GM18498 (cell line): ENCODE data around the gene NLRP3.
A peak's percentile ranks its signal among the peaks of the same experiment; 100 is the strongest.

Source experiments
- ATAC-seq: cut with Tn5 transposase; IDR thresholded peaks from one replicate; pipeline ENCODE4 v1.9.1; 2021; ENCODE audit warnings: mild to moderate bottlenecking, moderate library complexity; ENCODE audit not compliant: unreplicated experiment

NLRP3 gene

GRCh38 chr1:247435759-247436147 is 19.8 kb downstream of the NLRP3 start:
- no peak for ATAC-seq

- ATAC-seq: no peak
Observed at GRCh38 chr1:247437551-247438505, 21.9 kb downstream of the NLRP3 start.

- ATAC-seq: peak; percentile 98
Observed at GRCh38 chr1:247440001-247440620, 24.1 kb downstream of the NLRP3 start.

GRCh38 chr1:247441606-247442005 is 25.6 kb downstream of the NLRP3 start:
- ATAC-seq: no peak

DNA sequence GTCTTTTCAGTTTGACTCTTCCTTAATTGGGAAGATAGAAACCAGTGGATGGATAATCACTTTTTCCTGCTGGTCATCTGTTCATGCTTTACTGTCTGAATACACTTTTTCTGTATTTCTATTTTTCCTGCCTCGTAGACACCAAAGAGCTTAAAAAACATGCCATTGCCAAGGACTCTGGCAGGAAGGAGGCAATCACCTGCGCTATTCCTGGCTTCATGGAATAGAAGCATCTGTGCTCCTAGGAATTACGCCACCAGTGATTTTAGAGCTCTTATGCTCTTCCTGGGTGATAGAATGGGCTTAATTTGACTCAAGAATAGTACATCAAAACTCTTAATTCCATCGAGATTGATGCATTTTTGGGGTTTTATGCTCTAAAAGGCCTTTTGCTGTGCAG is 26.2 kb downstream of the NLRP3 start:
- no peak for ATAC-seq

GRCh38 chr1:247443641-247444040 is 27.7 kb downstream of the NLRP3 start:
- no peak for ATAC-seq

DNA sequence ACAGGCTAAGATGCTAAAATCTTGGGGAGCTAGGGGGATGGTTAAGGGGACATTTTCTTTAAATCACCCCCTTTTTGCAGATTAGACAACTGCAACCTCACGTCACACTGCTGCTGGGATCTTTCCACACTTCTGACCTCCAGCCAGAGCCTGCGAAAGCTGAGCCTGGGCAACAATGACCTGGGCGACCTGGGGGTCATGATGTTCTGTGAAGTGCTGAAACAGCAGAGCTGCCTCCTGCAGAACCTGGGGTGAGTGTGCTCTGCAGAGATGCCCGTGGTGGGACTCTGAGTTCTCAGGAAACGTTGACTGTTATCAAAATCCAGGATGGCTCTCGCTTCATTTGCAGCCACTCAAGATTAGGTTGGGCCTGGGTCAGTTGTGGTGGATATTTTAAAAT is 28.6 kb downstream of the NLRP3 start:
- no peak for ATAC-seq

GRCh38 chr1:247445526-247446356 is 29.8 kb downstream of the NLRP3 start:
- no peak for ATAC-seq

DNA sequence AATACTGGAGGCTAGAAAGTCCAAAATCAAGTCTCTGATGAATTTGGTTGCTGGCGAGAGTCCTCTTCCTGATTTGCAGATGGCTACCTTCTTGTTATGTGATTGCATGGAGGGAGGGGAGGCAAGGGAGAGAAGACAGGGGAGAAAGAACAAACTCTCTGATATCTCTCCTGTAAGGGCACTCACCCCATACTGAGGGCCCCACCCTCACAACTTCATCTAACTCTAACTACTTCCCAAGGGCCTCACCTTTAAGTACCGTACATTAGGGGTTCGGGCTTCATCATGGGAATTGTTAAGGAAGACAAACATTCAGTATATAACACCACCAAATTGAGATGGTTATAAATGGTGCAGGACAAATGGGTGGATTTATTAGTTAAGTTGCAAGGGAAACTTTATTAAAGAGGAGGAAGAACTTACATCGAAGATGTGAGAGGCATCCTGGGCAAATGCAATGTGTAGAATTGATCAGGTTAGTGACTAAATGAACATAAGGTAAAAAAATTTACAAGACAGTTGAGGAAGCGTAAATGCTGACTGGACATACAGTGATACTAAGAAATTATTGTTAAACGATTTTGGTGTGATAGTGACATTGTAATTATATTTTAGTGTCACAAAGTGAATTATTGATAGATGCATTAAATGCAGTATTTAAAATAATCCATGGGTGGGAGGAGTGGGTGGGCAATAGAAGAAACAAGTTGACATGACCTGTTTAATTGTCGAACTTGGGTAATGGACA is 31.4 kb downstream of the NLRP3 start:
- ATAC-seq: no peak

GRCh38 chr1:247448107-247448791 is 32.3 kb downstream of the NLRP3 start:
- peak; percentile 46 for ATAC-seq

DNA sequence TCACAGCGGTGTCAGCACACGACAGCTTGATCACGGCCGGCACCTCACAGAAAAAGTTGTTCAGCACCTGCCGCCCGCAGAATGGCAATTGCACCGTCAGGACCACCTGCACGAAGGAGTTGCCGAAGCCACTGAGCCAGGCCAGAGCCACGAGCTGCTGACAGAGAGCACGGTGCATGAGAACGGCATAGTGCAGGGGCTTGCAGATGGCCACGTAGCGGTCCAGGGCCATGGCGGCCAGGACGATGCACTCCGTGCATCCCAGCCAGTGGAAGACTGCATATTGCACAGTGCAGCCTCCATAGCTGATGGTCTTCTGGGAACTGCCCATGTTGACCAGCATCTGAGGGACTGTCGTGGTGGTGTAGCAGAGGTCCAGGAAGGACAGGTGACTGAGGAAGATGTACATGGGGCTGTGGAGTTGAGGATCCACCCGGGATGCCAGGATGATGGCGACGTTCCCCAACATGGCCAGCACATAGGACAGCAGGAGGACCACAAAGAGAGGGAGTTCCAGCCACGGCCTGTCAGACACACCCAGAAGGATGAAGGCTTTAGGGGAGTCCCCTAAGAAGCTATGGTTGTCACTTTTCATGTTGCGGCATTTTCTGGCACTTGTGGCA is 35.5 kb downstream of the NLRP3 start:
- no peak for ATAC-seq

- no peak for ATAC-seq
Observed at GRCh38 chr1:247452447-247453039, 36.6 kb downstream of the NLRP3 start.

DNA sequence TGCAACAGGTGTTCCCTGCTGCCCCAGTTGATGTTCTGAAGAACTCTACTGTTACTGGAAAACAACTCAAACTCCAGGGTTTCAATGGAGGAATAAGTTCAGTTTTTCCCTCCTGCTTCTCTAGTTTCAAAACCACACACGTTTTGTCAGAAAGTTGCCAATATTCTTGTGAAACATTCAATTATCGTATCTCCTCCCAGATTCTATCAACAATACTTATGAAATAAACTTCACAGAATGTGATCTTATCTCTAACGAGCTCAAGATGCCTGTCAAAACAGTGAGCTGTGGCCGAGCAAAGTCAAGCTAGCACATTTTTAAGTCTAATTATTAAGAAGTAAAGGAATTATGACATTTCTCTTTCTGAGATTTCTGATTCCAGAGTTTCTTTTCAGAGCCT is 37.3 kb downstream of the NLRP3 start:
- no peak for ATAC-seq

DNA sequence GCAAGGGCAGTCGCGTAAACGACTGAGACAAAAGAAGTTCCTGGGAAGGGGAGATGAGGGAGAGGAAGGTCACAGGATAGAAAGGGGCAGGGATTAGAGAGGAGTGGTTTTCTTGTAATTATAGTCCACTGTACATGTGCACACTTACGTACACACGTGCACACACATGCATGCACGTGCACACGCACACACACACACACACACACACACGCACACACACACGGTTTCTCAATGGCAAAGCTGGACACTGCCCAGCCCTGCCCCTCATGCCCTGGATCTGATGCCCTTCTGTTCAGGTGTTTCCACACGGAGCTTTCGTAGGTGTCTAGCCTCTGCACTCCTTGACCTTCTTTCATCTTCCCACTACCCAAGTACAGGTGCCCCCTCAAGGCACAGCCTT is 38.0 kb downstream of the NLRP3 start:
- no peak for ATAC-seq

DNA sequence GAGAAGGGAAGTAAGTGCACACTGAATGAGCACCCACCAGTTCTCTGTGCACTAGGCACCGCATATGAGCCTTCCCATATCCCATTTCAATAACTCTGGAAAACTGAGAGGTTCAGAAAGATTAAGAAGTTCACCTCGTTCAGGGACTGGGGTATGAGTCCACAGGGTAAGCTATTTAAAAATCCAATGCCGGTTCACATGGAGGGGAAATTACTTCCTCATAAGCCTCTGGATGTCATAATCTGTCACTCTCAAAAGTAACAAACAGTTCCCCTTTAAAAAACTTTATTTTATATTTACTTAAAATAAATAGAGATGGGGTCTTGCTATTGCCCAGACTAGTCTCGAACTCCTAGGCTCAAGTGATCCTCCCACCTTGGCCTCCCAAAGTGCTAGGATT is 40.0 kb downstream of the NLRP3 start:
- no peak for ATAC-seq

- no peak for ATAC-seq
Observed at GRCh38 chr1:247456914-247457639, 41.1 kb downstream of the NLRP3 start.

GRCh38 chr1:247459507-247459906 is 43.5 kb downstream of the NLRP3 start:
- no peak for ATAC-seq

GRCh38 chr1:247465796-247466195 is 49.8 kb downstream of the NLRP3 start:
- ATAC-seq: no peak

DNA sequence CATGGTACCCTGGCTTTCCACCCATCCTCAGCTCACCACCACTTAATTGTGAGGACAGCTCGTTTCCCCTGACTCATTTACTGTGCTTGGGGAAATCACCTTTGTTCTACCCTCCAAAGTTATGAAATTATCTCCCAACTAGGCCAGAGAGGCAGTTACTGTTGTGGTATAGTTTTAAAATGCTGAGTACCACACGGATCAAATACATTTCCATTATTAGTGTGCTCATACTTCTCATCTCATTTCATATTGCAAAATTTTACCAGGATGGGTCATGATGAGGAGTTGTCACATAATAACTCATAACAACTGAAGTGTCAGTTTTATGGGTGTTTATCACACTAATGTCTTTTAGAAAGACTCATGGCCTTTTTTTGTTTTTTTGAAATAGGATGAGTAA is 51.2 kb downstream of the NLRP3 start:
- ATAC-seq: no peak
